CD4-positive, alpha-beta T cell (primary cell): ENCODE data around the gene MOXD1. TPM values are rescaled to one million over a fixed set of nuclear protein-coding genes. Genes with fewer than 3 reads are reported as not detected.
"Not testable (repeated sequence)": the region's sequence is repeated elsewhere in the genome, so short reads cannot be mapped to it uniquely, and the experiment has no call there.

ENCODE experiments used
- ATAC-seq: fragments of 200-7000 bp; cut with Tn5 transposase; one replicate; pipeline ENCODE4 v1.10.0; 2022; ENCODE audit warnings: mild to moderate bottlenecking; ENCODE audit not compliant: poor library complexity
- CTCF ChIA-PET: fragments of 350-600 bp; sonication (Branson Sonifier 250); formaldehyde crosslinking; loops from one replicate; lab custom pipeline; 2021; ENCODE audit warnings: antibody characterized with exemption, inconsistent platforms; lab: Charles Lee
- POLR2A ChIA-PET: fragments of 350-600 bp; sonication (Branson Sonifier 250); formaldehyde crosslinking; loops from one replicate; lab custom pipeline; 2021; ENCODE audit warnings: antibody characterized with exemption, inconsistent platforms; lab: Charles Lee
- DNase-seq, 14 experiments: peaks; one replicate each; pipeline ENCODE4 v3.0.0-alpha.2; 2013 to 2020; ENCODE audit warnings: mixed read lengths in 2 of 14
- H3K27ac ChIP-seq, 2 donors: one replicate each; pipeline versions ENCODE4 v1.5.1 to v1.7.0; 2013; ENCODE audit warnings: low read length in 2 of 2, low read depth in 1 of 2, mild to moderate bottlenecking in 1 of 2
- H3K27me3 ChIP-seq, 2 experiments: 1 replicate in 1 of 2; 2 replicates in 1 of 2; pipeline versions ENCODE4 v1.6.1 to v1.7.0; 2013; ENCODE audit warnings: low read length in 2 of 2, control low read depth in 1 of 2, mild to moderate bottlenecking in 1 of 2, moderate library complexity in 1 of 2; ENCODE audit not compliant: insufficient read depth in 2 of 2, control insufficient read depth in 1 of 2
- H3K36me3 ChIP-seq: one replicate; pipeline ENCODE4 v1.6.1; 2013; ENCODE audit warnings: low read length, control low read depth; ENCODE audit not compliant: insufficient read depth
- H3K4me1 ChIP-seq: one replicate; pipeline ENCODE4 v1.6.1; 2013; ENCODE audit warnings: low read length, control low read depth; ENCODE audit not compliant: insufficient read depth
- H3K4me3 ChIP-seq: one replicate; pipeline ENCODE4 v1.5.1; 2013; ENCODE audit warnings: mild to moderate bottlenecking, low read length, moderate library complexity
- H3K9me3 ChIP-seq, 2 experiments: 1 replicate in 1 of 2; 2 replicates in 1 of 2; pipeline versions ENCODE4 v1.6.1 to v1.7.0; 2013; ENCODE audit warnings: low read length in 2 of 2, mild to moderate bottlenecking in 2 of 2, control low read depth in 1 of 2, moderate library complexity in 1 of 2; ENCODE audit not compliant: control insufficient read depth in 1 of 2, insufficient read depth in 1 of 2
- H3K27ac Mint-ChIP-seq: one replicate; pipeline ENCODE4 v1.8.0; 2020; ENCODE audit warnings: mixed read lengths
- H3K27me3 Mint-ChIP-seq: one replicate; pipeline ENCODE4 v1.8.0; 2021; ENCODE audit warnings: mixed read lengths
- H3K36me3 Mint-ChIP-seq: one replicate; pipeline ENCODE4 v1.8.0; 2021; ENCODE audit warnings: low read depth, mixed read lengths
- H3K4me1 Mint-ChIP-seq: one replicate; pipeline ENCODE4 v1.8.0; 2021; ENCODE audit warnings: low read depth, mixed read lengths
- H3K4me3 Mint-ChIP-seq: one replicate; pipeline ENCODE4 v1.8.0; 2020; ENCODE audit warnings: mild to moderate bottlenecking, mixed read lengths
- H3K9me3 Mint-ChIP-seq: one replicate; pipeline ENCODE4 v1.8.0; 2020; ENCODE audit warnings: mixed read lengths
- intact Hi-C, 2 experiments: fragments of 100-400 bp; cut with DNase I in 1 of 2; cut with micrococcal nuclease in 1 of 2; formaldehyde crosslinking; loops; one replicate each; pipeline versions ENCODE4 v1.15.1 to v1.9.0; 2023 to 2025; cut with DNase I, micrococcal nuclease
- total RNA-seq, 174 experiments: library from RNA in 2 of 174; stranded (reverse) in 2 of 174; gene quantifications; one replicate each; pipeline ENCODE4 v1.2.3 and lab custom pipeline; 2021 to 2026
- TF ChIP-seq, protein P1 (sequence below): fragments of 200-600 bp; IDR thresholded peaks from one replicate; pipeline ENCODE4 v1.8.0; 2022; ENCODE audit warnings: antibody characterized with exemption, mild to moderate bottlenecking

The MOXD1 gene
- total RNA-seq, 2 experiments from 2014 or later, result not detected

DNA sequence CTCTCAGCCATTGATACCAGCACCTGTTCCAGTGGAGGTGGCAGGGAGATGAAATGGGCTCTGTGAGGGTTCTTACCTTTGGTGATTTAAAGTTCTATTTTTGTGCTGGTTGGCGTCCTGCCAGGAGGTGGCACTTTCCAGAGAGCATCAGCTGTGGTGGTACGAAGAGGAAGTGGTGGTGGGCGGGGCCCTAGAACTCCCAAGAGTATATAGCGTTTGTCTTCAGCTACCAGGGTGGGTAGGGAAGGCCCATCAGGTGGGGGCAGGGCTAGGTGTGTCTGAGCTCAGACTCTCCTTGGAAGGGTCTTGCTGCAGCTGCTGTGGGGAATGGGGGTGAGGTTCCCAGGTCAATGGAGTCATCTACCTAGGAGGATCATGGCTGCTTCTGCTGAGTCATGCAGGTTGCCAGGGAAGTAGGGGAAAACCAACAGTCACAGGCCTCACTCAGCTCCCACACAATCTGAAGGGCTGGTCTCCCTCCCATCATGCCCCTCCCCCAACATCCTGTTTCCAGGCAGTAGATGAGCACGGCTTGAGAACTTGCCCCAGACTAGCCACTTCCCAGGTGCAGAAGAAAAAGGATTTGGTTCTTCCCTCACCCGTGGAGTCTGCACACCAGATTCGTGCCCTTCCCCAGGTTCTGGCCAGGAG is 46.6 kb downstream of the MOXD1 start:
- Histone ChIP-seq H3K4me1 (peaks cover 14% of the 10 kb centered on the region), H3K36me3 (no peaks in the 10 kb centered on the region), H3K27ac (no peak overlapping the region), H3K27me3 (no peaks in the 10 kb centered on the region), H3K4me3 (no peak overlapping the region), H3K9me3 (no peaks in the 10 kb centered on the region)
- Mint-ChIP-seq H3K9me3 (peaks cover 3% of the 10 kb centered on the region), H3K27ac (no peak overlapping the region), H3K4me1 (peaks cover 27% of the 10 kb centered on the region), H3K36me3 (no peaks in the 10 kb centered on the region), H3K27me3 (no peaks in the 10 kb centered on the region), H3K4me3 (no peak overlapping the region)
- TF ChIP-seq, protein P1, sequence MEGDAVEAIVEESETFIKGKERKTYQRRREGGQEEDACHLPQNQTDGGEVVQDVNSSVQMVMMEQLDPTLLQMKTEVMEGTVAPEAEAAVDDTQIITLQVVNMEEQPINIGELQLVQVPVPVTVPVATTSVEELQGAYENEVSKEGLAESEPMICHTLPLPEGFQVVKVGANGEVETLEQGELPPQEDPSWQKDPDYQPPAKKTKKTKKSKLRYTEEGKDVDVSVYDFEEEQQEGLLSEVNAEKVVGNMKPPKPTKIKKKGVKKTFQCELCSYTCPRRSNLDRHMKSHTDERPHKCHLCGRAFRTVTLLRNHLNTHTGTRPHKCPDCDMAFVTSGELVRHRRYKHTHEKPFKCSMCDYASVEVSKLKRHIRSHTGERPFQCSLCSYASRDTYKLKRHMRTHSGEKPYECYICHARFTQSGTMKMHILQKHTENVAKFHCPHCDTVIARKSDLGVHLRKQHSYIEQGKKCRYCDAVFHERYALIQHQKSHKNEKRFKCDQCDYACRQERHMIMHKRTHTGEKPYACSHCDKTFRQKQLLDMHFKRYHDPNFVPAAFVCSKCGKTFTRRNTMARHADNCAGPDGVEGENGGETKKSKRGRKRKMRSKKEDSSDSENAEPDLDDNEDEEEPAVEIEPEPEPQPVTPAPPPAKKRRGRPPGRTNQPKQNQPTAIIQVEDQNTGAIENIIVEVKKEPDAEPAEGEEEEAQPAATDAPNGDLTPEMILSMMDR, result no peak
- ChIA-PET CTCF (no interaction called here), POLR2A (interaction anchor here (0.7 kb wide), 1 partner anchor 15 kb away, joined by 3 read pairs; no protein-coding TSS in a partner anchor)
- ATAC-seq, result no peak
- DNase-seq, result peak in 12 of 14 experiments; percentile 2 to 60 (median 20)
- intact Hi-C loops, result no loop called here

DNA sequence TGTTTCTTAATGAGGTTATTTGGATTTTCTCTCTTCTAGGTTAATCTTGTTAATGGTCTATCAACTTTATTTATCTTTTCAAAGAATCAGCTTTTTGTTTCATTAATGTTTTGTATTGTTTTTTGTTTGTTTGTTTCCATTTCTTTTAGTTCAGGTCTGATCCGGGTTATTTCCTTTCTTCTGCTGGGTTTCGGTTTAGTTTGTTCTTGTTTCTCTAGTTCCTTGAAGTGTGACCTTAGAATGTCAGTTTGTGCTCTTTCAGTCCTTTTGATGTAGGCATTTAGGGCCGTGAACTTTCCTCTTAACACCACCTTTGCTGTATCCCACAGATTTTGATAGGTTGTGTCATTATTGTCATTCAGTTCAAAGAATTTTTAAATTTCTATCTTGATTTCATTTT is 49.3 kb downstream of the MOXD1 start:
- intact Hi-C loops, H3K27ac Mint-ChIP-seq, H3K4me3 Mint-ChIP-seq, H3K27me3 ChIP-seq, H3K9me3 ChIP-seq, H3K36me3 Mint-ChIP-seq, H3K27ac ChIP-seq, ATAC-seq, H3K36me3 ChIP-seq, DNase-seq, H3K27me3 Mint-ChIP-seq, H3K9me3 Mint-ChIP-seq, H3K4me3 ChIP-seq, POLR2A ChIA-PET, CTCF ChIA-PET: not testable (repeated sequence)
- H3K4me1 Mint-ChIP-seq, result peaks cover 27% of the 10 kb centered on the region
- peaks cover 14% of the 10 kb centered on the region for H3K4me1 ChIP-seq

DNA sequence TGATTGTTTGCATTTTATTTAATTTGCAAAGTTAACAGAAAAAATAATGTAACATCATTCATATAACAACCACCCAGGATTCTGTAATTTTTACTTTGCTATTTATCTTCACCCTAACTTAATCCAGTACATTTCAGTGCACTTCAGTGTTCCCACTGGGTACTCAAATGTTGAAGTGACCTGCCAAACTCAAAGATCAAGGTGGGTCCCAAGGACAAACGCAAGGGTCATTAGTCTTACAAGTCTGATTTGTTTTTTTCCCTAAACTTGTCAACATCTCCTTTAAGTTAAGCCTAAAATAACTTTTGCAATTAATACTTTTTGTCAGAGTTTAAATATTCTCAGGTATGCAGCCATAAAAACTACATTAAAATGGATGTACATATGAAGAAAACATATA is 53.0 kb downstream of the MOXD1 start:
- Mint-ChIP-seq H3K27ac (no peak overlapping the region), H3K9me3 (peaks cover 3% of the 10 kb centered on the region), H3K4me3 (no peak overlapping the region), H3K27me3 (peaks cover 3% of the 10 kb centered on the region), H3K36me3 (no peaks in the 10 kb centered on the region), H3K4me1 (peaks cover 10% of the 10 kb centered on the region)
- no peak for ATAC-seq
- H3K4me3 ChIP-seq, result no peak overlapping the region
- TF ChIP-seq, protein P1, result no peak
- H3K27me3 ChIP-seq, result no peaks in the 10 kb centered on the region
- peaks cover 0 to 4% of the 10 kb centered on the region in 2 experiments for H3K9me3 ChIP-seq
- ChIA-PET CTCF (no interaction called here), POLR2A (no interaction called here)
- intact Hi-C loops, result no loop called here
- no peak overlapping the region for H3K27ac ChIP-seq
- no peaks in the 10 kb centered on the region for H3K36me3 ChIP-seq
- no peaks in the 10 kb centered on the region for H3K4me1 ChIP-seq
- no peak for DNase-seq

DNA sequence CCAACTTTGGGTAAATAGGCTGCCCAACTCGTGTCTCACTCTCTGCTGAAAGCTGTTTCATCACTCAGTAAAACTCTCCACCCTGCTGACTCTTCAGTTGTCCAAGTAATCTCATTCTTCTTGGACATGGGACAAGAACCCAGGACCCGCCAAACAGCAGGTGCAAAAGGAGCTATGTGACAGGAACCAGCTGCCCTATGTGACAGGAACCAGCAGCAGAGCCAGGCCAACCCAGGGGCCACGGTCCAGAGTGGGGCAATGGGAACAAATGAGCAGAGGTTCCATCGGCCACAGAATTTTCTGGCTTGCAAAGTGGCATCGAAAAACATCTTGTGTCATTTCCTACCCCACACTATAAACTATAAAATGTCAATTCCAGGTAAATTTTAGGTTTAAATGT is 56.5 kb downstream of the MOXD1 start:
- intact Hi-C loops, result no loop called here
- TF ChIP-seq, protein P1, result no peak
- no peak for DNase-seq
- no peaks in the 10 kb centered on the region for H3K27me3 ChIP-seq
- H3K36me3 Mint-ChIP-seq, result no peaks in the 10 kb centered on the region
- H3K27ac ChIP-seq, result no peak overlapping the region
- H3K27me3 Mint-ChIP-seq, result peaks cover 16% of the 10 kb centered on the region
- no peaks in the 10 kb centered on the region for H3K9me3 Mint-ChIP-seq
- H3K4me1 ChIP-seq, result no peaks in the 10 kb centered on the region
- ChIA-PET CTCF (no interaction called here), POLR2A (no interaction called here)
- ATAC-seq, result no peak
- H3K4me1 Mint-ChIP-seq, result no peaks in the 10 kb centered on the region
- H3K36me3 ChIP-seq, result no peaks in the 10 kb centered on the region
- H3K9me3 ChIP-seq, result peaks cover 0 to 4% of the 10 kb centered on the region in 2 experiments
- no peak overlapping the region for H3K4me3 Mint-ChIP-seq
- H3K4me3 ChIP-seq, result no peak overlapping the region
- no peak overlapping the region for H3K27ac Mint-ChIP-seq
